Fibroblast of the aortic adventitia (primary cell): ENCODE measurements around the gene LRRTM2. TPM values are rescaled to one million over a fixed set of nuclear protein-coding genes. Genes with fewer than 3 reads are reported as not detected.

Experiments
- DNase-seq: peaks from one replicate; pipeline ENCODE4 v3.0.0-alpha.2; 2010; ENCODE audit warnings: low read depth
- H3K4me3 ChIP-seq: 2 replicates; pipeline ENCODE4 v1.5.1; 2011; ENCODE audit warnings: low read depth, mild to moderate bottlenecking, control low read depth, low read length, moderate library complexity
- total RNA-seq: library from RNA; depleted of rRNA; stranded (reverse); fragments of >200 nt; gene quantifications from 2 replicates; pipeline ENCODE4 v1.2.3, GENCODE V29; 2012; ENCODE audit warnings: low replicate concordance
- TF ChIP-seq, protein P1 (sequence below): IDR thresholded peaks from 2 replicates; pipeline ENCODE4 v1.5.1; 2011; ENCODE audit warnings: mild to moderate bottlenecking, low read length, control low read depth, inconsistent platforms; ENCODE audit not compliant: insufficient read depth

LRRTM2 gene
- total RNA-seq, 1 donor: 3.6 TPM

DNA sequence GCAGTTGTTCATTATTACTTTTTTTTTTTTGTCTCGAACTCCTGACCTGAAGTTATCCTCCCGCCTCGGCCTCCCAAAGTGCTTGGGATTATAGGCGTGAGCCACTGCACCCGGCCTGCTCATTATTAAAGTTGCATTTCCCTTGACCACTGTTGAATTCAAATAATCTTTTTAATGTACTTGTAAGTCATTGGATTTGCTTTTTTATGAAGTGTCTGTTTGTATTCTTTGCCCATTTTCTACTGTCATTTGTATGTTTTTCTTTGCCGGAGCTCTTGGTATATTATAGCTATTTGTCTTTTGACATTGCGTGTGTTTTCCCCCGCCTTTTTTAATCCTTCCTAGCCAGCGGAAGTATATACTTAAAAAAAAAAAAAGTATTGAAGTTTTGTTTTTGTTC, 22.0 kb downstream of the LRRTM2 start:
- DNase-seq: no peak
- TF ChIP-seq, protein P1, sequence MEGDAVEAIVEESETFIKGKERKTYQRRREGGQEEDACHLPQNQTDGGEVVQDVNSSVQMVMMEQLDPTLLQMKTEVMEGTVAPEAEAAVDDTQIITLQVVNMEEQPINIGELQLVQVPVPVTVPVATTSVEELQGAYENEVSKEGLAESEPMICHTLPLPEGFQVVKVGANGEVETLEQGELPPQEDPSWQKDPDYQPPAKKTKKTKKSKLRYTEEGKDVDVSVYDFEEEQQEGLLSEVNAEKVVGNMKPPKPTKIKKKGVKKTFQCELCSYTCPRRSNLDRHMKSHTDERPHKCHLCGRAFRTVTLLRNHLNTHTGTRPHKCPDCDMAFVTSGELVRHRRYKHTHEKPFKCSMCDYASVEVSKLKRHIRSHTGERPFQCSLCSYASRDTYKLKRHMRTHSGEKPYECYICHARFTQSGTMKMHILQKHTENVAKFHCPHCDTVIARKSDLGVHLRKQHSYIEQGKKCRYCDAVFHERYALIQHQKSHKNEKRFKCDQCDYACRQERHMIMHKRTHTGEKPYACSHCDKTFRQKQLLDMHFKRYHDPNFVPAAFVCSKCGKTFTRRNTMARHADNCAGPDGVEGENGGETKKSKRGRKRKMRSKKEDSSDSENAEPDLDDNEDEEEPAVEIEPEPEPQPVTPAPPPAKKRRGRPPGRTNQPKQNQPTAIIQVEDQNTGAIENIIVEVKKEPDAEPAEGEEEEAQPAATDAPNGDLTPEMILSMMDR: no peak
- no peak overlapping the region for H3K4me3 ChIP-seq

DNA sequence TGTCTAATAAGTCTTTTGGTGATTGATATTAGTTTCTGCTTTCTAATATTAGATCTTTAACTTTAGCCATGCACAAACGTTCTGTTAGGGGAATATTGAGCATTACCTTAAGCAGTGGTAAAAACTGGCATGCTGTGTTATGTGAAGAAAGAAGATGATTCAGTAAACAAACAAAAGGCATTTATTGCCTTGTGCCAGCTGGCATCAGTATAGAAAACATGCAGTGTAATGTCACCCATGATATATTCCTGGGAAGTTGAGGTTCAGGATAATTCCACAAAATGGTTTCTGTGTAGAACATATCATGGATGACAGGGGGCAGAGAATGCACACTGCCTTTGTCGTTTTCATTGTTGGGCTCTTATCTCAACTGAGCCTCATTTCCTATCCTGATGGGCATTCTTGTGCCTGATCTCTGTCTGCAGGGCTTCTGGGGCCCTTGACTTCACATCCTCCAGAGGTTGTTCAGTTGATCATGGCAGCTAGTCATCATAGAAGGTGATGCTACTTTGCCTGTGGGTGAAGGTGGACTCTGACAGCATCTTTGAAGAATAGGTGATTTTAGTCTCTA, 24.2 kb downstream of the LRRTM2 start:
- TF ChIP-seq, protein P1: no peak
- DNase-seq: no peak
- H3K4me3 ChIP-seq: no peak overlapping the region

DNA sequence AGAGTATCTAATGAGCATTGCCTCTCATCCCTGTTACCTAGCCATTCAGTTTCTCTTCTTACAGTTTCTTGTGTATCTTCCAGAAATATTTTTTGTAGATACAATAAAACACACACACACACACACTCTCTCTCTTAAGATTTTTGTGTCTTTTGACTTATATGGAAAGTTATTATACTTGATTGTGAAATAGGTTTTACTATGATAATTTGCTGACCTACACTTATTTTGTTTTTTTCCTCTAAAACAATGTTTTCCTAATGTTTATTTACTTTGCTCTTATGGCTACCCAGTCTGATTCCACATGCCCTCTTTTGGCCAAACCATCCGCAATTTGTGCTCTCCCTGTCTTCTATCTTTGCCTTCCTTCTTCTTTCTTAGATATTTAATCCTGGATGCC, 25.3 kb downstream of the LRRTM2 start:
- H3K4me3 ChIP-seq: no peak overlapping the region
- no peak for DNase-seq
- TF ChIP-seq, protein P1: no peak

DNA sequence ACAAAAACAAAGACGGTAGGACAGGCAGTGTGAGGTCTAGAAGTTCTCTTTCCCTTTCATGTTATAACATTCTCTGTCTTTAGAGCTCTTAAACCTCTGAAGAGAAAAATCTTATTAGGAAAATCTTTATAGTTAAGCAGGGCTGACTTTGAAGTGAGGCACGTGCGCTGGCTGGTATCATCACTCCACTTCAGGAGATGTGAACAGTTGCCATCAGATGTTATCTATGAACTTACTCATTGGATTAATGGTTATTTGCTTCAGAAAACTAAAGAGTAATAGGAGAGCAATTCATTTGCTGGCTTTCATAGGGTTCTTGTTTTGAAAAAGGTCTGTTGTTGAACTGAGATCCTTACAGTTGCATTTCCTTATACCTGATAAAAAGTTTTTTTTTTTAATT, 25.7 kb downstream of the LRRTM2 start:
- no peak overlapping the region for H3K4me3 ChIP-seq
- TF ChIP-seq, protein P1: no peak
- peak; percentile 33 for DNase-seq

DNA sequence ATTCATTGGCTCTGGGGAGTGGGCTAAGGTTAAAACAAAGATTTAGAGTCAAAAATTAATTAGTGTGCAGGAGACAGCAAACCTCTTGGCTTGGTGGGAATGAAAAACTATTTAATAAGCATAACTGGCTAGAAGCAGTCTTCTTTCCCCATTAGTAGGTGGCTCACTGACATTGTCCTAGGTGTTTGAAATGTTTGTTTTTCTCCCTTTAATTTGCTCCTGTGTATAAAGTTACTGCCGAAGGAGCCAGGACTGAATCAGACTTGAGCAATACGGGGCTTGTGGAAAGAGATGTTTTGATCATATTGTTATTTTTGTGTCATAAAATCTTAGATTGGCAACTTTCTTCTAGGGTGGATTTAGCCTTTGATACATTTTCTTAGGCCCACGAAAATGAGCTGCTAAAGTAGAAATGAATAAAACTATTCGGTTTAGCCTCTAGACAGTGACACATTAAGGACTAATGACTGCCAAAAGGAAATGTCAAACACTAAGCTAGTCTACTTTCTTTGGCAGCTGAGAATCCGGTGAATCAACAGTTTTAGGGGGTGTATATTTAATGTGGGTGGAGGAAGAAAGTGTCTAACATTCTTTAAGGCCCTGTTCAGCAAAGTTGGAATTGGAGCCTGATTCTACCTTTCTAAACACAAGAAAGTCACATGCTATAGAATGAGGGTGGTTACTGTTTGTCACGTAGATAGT, 30.2 kb downstream of the LRRTM2 start:
- TF ChIP-seq, protein P1: no peak
- peak; percentile 90 for DNase-seq
- H3K4me3 ChIP-seq: no peak overlapping the region

DNA sequence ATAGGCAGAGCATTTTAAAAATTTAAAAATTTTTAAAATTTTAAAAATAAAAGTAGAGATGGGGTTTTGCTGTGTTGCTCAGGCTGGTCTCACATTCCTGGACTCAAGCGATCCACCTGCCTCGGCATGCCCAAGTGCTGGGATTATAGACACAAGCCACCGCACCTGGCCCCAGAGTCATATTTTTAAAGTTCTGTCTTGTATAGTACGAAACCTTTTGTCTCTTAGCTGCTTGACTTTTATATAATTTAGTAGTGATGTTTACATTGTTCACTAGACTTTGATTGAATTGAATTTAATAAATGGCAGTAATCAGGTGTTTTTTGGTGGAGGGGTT, 31.0 kb downstream of the LRRTM2 start:
- TF ChIP-seq, protein P1: no peak
- no peak overlapping the region for H3K4me3 ChIP-seq
- no peak for DNase-seq
